GM12878 (cell line): Measurements from ENCODE around the gene CYP2S1. TPM values are rescaled to one million over a fixed set of nuclear protein-coding genes. Genes with fewer than 3 reads are reported as not detected.

Experiments used
- ATAC-seq: fragments of 200-7000 bp; cut with Tn5 transposase; 3 replicates; pipeline ENCODE4 v1.9.1; 2020; ENCODE audit warnings: mild to moderate bottlenecking, moderate library complexity
- BruUV-seq: library from RNA; stranded (reverse); fragments of 400-500 nt; replicated peaks from 2 replicates; lab custom pipeline; 2021; lab: Mats Ljungman, UMichigan
- CTCF ChIA-PET: fragments of 300-600 bp; sonication (Branson Sonifier 250); formaldehyde crosslinking; extraction: SDS; loops from one replicate; lab custom pipeline; 2021; ENCODE audit warnings: inconsistent platforms; lab: Yijun Ruan, JAX
- POLR2A ChIA-PET: fragments of 350-600 bp; formaldehyde crosslinking; extraction: SDS; loops from one replicate; lab custom pipeline; 2021; ENCODE audit warnings: inconsistent platforms; lab: Charles Lee
- RAD21 ChIA-PET: fragments of 300-600 bp; sonication (Branson Sonifier 250); formaldehyde crosslinking; loops from one replicate; lab custom pipeline; 2023; ENCODE audit warnings: antibody characterized with exemption; ENCODE audit not compliant: unreplicated experiment; lab: Charles Lee
- SMC1A ChIA-PET: fragments of 300-600 bp; sonication (Branson Sonifier 250); formaldehyde crosslinking; loops from one replicate; lab custom pipeline; 2023; ENCODE audit not compliant: unreplicated experiment, uncharacterized antibody; lab: Charles Lee
- DNase-seq: peaks from one replicate; pipeline ENCODE4 v3.0.0-alpha.2; 2011; ENCODE audit warnings: low read depth, low spot score
- FAIRE-seq: peaks from 3 replicates; lab custom pipeline; 2011; peaks lifted over from hg19 to GRCh38; lab: Jason Lieb, UNC
- H2AFZ ChIP-seq: 2 replicates; pipeline ENCODE4 v1.6.0; 2011; ENCODE audit warnings: low read depth, low read length, control low read depth; ENCODE audit not compliant: control insufficient read depth
- H3K27ac ChIP-seq: 2 replicates; pipeline ENCODE4 v1.5.1; 2011; ENCODE audit warnings: control low read depth; ENCODE audit not compliant: control insufficient read depth, insufficient read depth
- H3K27me3 ChIP-seq, 2 experiments: replicated peaks in 1 of 2; 2 replicates each; pipeline versions ENCODE4 v1.6.0 to v1.6.1; 2011; ENCODE audit warnings: low read length in 1 of 2; ENCODE audit not compliant: control insufficient read depth in 2 of 2, insufficient read depth in 2 of 2
- H3K36me3 ChIP-seq, 2 experiments: 2 replicates each; pipeline ENCODE4 v1.5.1; 2011; ENCODE audit warnings: low read length in 1 of 2; ENCODE audit not compliant: control insufficient read depth in 2 of 2, insufficient read depth in 2 of 2
- H3K4me1 ChIP-seq: 2 replicates; pipeline ENCODE4 v1.6.1; 2011; ENCODE audit warnings: mild to moderate bottlenecking, low read length, moderate library complexity, mixed read lengths; ENCODE audit not compliant: control insufficient read depth, insufficient read depth
- H3K4me2 ChIP-seq: 2 replicates; pipeline ENCODE4 v1.6.0; 2011; ENCODE audit warnings: control low read depth; ENCODE audit not compliant: control insufficient read depth, insufficient read depth
- H3K4me3 ChIP-seq: fragments of 200-600 bp; sonication (generic); 2 replicates; pipeline ENCODE4 v1.5.1; 2016
- H3K79me2 ChIP-seq: 2 replicates; pipeline ENCODE4 v1.6.0; 2011; ENCODE audit warnings: low read length; ENCODE audit not compliant: control insufficient read depth, insufficient read depth
- H3K9ac ChIP-seq: 2 replicates; pipeline ENCODE4 v1.8.0; 2011; ENCODE audit warnings: low read length, control low read depth, mixed read lengths; ENCODE audit not compliant: control insufficient read depth, insufficient read depth
- H3K9me3 ChIP-seq: replicated peaks from 3 replicates; pipeline ENCODE4 v1.5.1; 2011; ENCODE audit warnings: mild to moderate bottlenecking, low read length; ENCODE audit not compliant: control insufficient read depth, insufficient read depth
- H4K20me1 ChIP-seq: 2 replicates; pipeline ENCODE4 v1.6.0; 2011; ENCODE audit not compliant: control insufficient read depth, insufficient read depth
- CREM ChIP-seq: IDR thresholded peaks from 2 replicates; pipeline ENCODE4 v1.6.1; 2014; ENCODE audit warnings: antibody characterized with exemption, low read depth
- IKZF1 ChIP-seq: fragments of 450-650 bp; conservative IDR thresholded peaks from 2 replicates; pipeline ENCODE4 v1.6.1; 2017; ENCODE audit warnings: antibody characterized with exemption, mild to moderate bottlenecking
- IKZF2 ChIP-seq, 2 experiments: fragments of 450-650 bp; IDR thresholded peaks; 2 replicates each; pipeline ENCODE4 v1.6.1; 2017; ENCODE audit warnings: mild to moderate bottlenecking in 2 of 2, moderate library complexity in 2 of 2
- MEF2B ChIP-seq: fragments of 450-650 bp; IDR thresholded peaks from 2 replicates; pipeline ENCODE4 v1.6.1; 2018; ENCODE audit warnings: mild to moderate bottlenecking, moderate library complexity; ENCODE audit not compliant: partially characterized antibody, poor library complexity, severe bottlenecking
- MYC ChIP-seq: IDR thresholded peaks from 2 replicates; pipeline ENCODE4 v1.6.1; 2011; ENCODE audit warnings: mild to moderate bottlenecking, low read length, moderate library complexity, inconsistent platforms; ENCODE audit not compliant: insufficient read depth, insufficient replicate concordance, insufficient read length, severe bottlenecking
- RELB ChIP-seq: fragments of 450-650 bp; IDR thresholded peaks from 2 replicates; pipeline ENCODE4 v1.6.1; 2017; ENCODE audit warnings: low read depth, mild to moderate bottlenecking, moderate library complexity
- SP1 ChIP-seq: IDR thresholded peaks from one replicate; pipeline ENCODE4 v1.6.1; 2011; ENCODE audit warnings: low read depth, low read length
- SPI1 ChIP-seq: IDR thresholded peaks from 2 replicates; pipeline ENCODE4 v1.6.1; 2011; ENCODE audit warnings: low read depth, mild to moderate bottlenecking, low read length, moderate library complexity, borderline replicate concordance; ENCODE audit not compliant: insufficient read depth
- STAT1 ChIP-seq: fragments of 450-650 bp; conservative IDR thresholded peaks from 2 replicates; pipeline ENCODE4 v1.6.1; 2014; ENCODE audit warnings: antibody characterized with exemption, mild to moderate bottlenecking
- USF2 ChIP-seq: IDR thresholded peaks from 2 replicates; pipeline ENCODE4 v1.6.1; 2011; ENCODE audit warnings: low read depth, low read length, improper control_type of control experiment, borderline replicate concordance
- WGBS: methylation state at CpG from one replicate; pipeline ENCODE4 v1.1.6; 2016; ENCODE audit warnings: low lambda C conversion rate; ENCODE audit not compliant: insufficient replicate concordance, insufficient coverage; ENCODE audit errors: missing lambda C conversion rate; 5-methylcytosine and 5-hydroxymethylcytosine counted together
- in situ Hi-C: fragments of 300-500 bp; cut with MboI; formaldehyde crosslinking; loops from 9 replicates; pipeline ENCODE4 v1.14.3; 2018; ENCODE audit warnings: mixed read lengths
- intact Hi-C: fragments of 100-400 bp; cut with micrococcal nuclease; formaldehyde crosslinking; loops from one replicate; pipeline ENCODE4 v1.14.2; 2022; ENCODE audit not compliant: unreplicated experiment
- polyA plus RNA-seq, 11 experiments: library from polyadenylated mRNA; depleted of rRNA in 4 of 11; unstranded in 6 of 11; stranded (reverse) in 5 of 11; fragments of >200 nt; fragmentation: Nextera tagmentation in 4 of 11; fragmentation: Illumina TruSeq in 1 of 11; extraction: Ambion mirVana in 4 of 11; extraction: Trizol in 1 of 11; gene quantifications; 1 replicate in 1 of 11; 2 replicates in 10 of 11; pipeline versions ENCODE4 v1.2.1 to v1.2.3, GENCODE V29; 2011 to 2016; ENCODE audit warnings: inconsistent platforms in 2 of 11, missing spikeins in 2 of 11, low read depth in 1 of 11
- total RNA-seq, 4 experiments: library from RNA; depleted of rRNA in 3 of 4; stranded (reverse); fragments of >200 nt in 3 of 4; fragmentation: Illumina TruSeq in 1 of 4; extraction: Trizol in 1 of 4; gene quantifications; 2 replicates each; pipeline versions ENCODE4 v1.2.1 to v1.2.3, GENCODE V29; 2013 to 2021

Gene CYP2S1
- total and polyA plus RNA-seq, 10 of the 15 experiments (the other 5 are each of a cell fraction or from before 2014, with no cell fraction given): 0.03 to 0.28 (median 0.12) TPM; not detected in 2

- ChIA-PET CTCF (no interaction called here), RAD21 (no interaction called here), SMC1A (no interaction called here), POLR2A (no interaction called here)
- Histone ChIP-seq H3K4me1 (no peaks in the 10 kb centered on the region), H4K20me1 (no peaks in the 10 kb centered on the region), H3K9me3 (no peaks in the 10 kb centered on the region), H3K36me3 (no peaks in the 10 kb centered on the region), H3K27ac (no peak overlapping the region), H3K9ac (no peak overlapping the region), H3K79me2 (no peaks in the 10 kb centered on the region), H3K27me3 (peaks cover 0 to 2% of the 10 kb centered on the region in 2 experiments; a peak in 2 of 4 replicates), H3K4me2 (no peak overlapping the region), H2AFZ (no peak overlapping the region), H3K4me3 (no peak overlapping the region)
- FAIRE-seq (no peak), ATAC-seq (no peak), DNase-seq (no peak)
- no TSS peak for BruUV-seq
- TF ChIP-seq SP1: no peak
- in situ Hi-C loops: no loop called here
- intact Hi-C loops: no loop called here
- 55% methylated on average over 6 of the region's 6 CpGs for WGBS
These were observed 60.6 kb downstream of the CYP2S1 start for GRCh38 chr19:41253660-41254059.

- in situ Hi-C loops: no loop called here
These were observed 62.2 kb downstream of the CYP2S1 start for GRCh38 chr19:41255171-41255570.

More at GRCh38 chr19:41255171-41255570, 62.2 kb downstream of the CYP2S1 start:
- no peaks in the 10 kb centered on the region for H3K9me3 ChIP-seq
- DNase-seq: no peak
- no peaks in the 10 kb centered on the region for H3K4me1 ChIP-seq
- H3K9ac ChIP-seq: no peak overlapping the region
- ChIA-PET CTCF (no interaction called here), RAD21 (no interaction called here), POLR2A (no interaction called here), SMC1A (no interaction called here)
- H3K27me3 ChIP-seq: peaks cover 0 to 2% of the 10 kb centered on the region in 2 experiments; a peak in 2 of 4 replicates
- no peaks in the 10 kb centered on the region for H4K20me1 ChIP-seq
- H3K27ac ChIP-seq: no peak overlapping the region
- TF ChIP-seq IKZF2 (IDR thresholded peaks at IDR 0.05) (no peak), IKZF1 (no peak), RELB (no peak), SPI1 (no peak), STAT1 (no peak), USF2 (no peak), CREM (no peak), MEF2B (no peak), MYC (no peak)
- intact Hi-C loops: no loop called here
- no peaks in the 10 kb centered on the region for H3K36me3 ChIP-seq
- no peaks in the 10 kb centered on the region for H3K79me2 ChIP-seq
- H3K4me2 ChIP-seq: no peak overlapping the region
- H3K4me3 ChIP-seq: no peak overlapping the region
- H2AFZ ChIP-seq: no peak overlapping the region
- no peak for FAIRE-seq
- BruUV-seq: no TSS peak
- ATAC-seq: no peak
